Measurements from ENCODE around the gene BLNK.

Gene BLNK

DNA sequence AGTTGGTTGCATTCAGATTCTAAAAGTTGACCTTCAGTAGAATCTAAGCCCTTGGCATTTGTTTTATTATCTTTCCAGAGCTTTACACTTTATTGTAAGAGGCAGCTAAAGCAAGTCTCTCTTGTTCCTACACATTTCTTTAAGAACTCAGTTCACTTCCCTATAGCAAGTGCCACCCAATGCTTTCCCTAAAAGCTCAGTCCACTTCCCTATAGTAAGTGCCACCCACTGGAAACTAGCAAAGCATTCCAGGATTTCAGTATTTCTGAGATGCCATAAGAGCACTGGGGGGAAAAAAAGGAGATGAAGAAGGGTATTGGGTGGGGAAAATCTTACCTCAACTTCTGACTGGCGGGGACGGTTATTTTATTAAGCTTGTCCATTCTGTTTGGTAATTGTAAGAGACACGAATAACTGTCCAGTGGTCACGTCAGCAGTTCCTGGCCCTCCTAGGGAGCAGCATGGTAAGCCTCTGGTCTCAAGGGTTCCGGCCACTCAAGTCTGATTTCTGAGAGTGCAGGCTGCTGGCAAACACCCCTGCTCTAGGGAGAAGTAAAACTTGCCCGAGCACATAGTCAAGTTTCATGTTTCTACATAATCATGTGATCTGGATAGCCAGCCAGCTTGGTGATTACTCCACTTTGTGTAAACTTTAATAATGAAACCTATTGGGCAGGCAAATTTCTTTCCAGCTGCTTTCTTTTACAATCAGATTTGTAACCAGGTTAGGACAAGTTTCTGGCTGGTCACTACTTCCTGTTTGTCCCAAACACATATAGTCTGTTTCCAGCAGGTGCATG lies at the start of gene BLNK:
Gene BLNK, minus strand, starts transcription at position 554 of the 800 bp plus-strand sequence. Its CDS starts 171 bp downstream, at position 383.
- Histone ChIP-seq H3K4me3 (ENCODE audit: insufficient read length, low read depth) (no peak within 1 kb of the TSS), H3K9ac (ENCODE audit: insufficient read length, low read depth) (no peak within 1 kb of the TSS), H3K27me3 (ENCODE audit: insufficient read depth, insufficient read length) (no peaks in the 10 kb centered on the region), H3K36me3 (ENCODE audit: insufficient read depth, insufficient read length, low read length) (no peaks in the 10 kb centered on the region), H3K9me3 (ENCODE audit: insufficient read depth, low read length) (no peaks in the 10 kb centered on the region), H3K4me1 (ENCODE audit: insufficient read depth, insufficient read length) (no peaks in the 10 kb centered on the region)
- no peak for TF ChIP-seq SUZ12 (IDR thresholded peaks at IDR 0.05; ENCODE audit: extremely low read depth, insufficient read depth, insufficient read length)
- no peak for TF ChIP-seq ZNF274 (IDR thresholded peaks at IDR 0.05; ENCODE audit: low read depth, low read length)
- no peak for TF ChIP-seq YY1 (IDR thresholded peaks at IDR 0.05; ENCODE audit: insufficient read depth, insufficient read length)
- no peak for DNase-seq (ENCODE audit: low read depth, low spot score)

DNA sequence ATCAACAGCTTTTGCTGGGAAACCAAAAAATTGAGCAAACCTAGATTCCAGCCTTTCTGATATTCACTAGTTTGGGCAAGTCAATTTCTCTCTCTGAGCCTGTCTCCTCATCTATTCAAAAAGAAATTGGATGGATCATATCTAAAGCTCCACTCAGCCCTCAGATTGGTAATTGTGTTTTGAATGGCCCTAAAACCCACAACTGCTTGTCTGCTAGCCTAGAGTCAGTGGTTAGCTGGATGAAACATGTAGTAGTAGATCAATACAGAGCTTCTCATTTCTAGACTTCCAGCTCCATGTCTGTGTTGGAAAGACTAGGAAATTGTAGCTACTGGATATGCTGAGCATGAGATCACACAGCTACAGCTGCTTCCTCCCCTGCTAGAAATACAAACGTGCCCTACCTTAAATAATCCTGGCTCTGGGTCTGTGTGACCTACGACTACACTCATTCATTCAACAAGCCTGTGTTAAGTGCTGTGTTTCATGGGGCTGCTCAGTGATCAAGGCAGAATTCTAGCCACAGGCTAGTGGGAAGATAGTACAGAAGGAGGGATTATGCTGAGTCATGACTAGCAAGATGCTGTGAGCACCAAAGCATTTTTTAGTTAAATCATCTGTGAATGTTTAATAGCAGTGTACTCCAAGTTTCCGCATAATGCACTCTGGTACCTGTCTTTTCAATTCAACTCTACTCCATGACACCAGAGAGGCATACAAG lies 48.5 kb upstream of the BLNK start:
- H3K4me1 ChIP-seq (ENCODE audit: insufficient read depth, insufficient read length): no peaks in the 10 kb centered on the region
- H3K4me3 ChIP-seq (ENCODE audit: insufficient read length, low read depth): no peak overlapping the region

DNA sequence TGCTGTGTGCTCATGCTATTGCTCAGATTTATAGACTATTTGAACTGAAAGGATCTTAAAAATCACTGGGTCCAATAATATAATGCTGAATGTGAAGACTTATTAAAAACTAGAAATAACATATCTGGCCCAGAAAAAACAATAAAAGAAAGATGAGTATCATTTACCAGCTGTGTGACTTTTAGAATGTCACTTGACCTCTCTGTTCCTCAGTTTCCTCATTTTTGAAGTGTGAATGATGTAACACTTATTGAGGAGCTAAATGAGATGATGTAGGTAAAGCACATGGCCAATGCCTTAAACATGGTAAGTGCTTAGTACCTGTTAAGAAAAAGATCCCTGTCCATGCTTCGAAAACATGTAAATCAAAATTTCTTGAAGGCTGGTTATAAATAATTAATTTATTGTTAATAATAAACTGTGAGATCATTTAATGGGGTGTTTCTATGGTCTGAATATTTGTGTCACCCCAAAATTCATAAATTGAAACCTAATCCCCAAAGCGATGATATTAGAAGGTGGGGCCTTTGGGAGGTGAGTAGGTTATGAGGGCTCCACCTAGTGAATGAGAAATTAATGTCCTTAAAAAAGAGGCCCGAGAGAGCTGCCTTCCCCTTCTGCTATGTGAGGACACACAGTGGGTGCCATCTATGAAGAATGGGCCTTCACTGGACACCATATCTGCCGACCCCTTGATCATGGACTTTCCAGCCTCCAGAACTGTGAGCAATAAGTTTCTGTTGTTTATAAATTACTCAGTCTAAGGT lies 45.9 kb upstream of the BLNK start:
- Histone ChIP-seq H3K27me3 (ENCODE audit: insufficient read depth, insufficient read length) (no peaks in the 10 kb centered on the region), H3K4me1 (ENCODE audit: insufficient read depth, insufficient read length) (no peaks in the 10 kb centered on the region), H3K9me3 (ENCODE audit: insufficient read depth, low read length) (0 out of 2 replicates have a peak, but pooled peaks cover 4% of the 10 kb centered on the region), H3K36me3 (ENCODE audit: insufficient read depth, insufficient read length, low read length) (no peaks in the 10 kb centered on the region), H3K9ac (ENCODE audit: insufficient read length, low read depth) (no peak overlapping the region), H3K4me3 (ENCODE audit: insufficient read length, low read depth) (no peak overlapping the region)
- no peak for DNase-seq (ENCODE audit: low read depth, low spot score)
- no peak for TF ChIP-seq ZNF274 (IDR thresholded peaks at IDR 0.05; ENCODE audit: low read depth, low read length)
- TF ChIP-seq SUZ12 (IDR thresholded peaks at IDR 0.05; ENCODE audit: extremely low read depth, insufficient read depth, insufficient read length): no peak
- TF ChIP-seq YY1 (IDR thresholded peaks at IDR 0.05; ENCODE audit: insufficient read depth, insufficient read length): no peak

More for the DNA sequence above, 48.5 kb upstream of the BLNK start:
- no peaks in the 10 kb centered on the region for H3K27me3 ChIP-seq (ENCODE audit: insufficient read depth, insufficient read length)
- no peak for DNase-seq (ENCODE audit: low read depth, low spot score)
- H3K9me3 ChIP-seq (ENCODE audit: insufficient read depth, low read length): 0 out of 2 replicates have a peak, but pooled peaks cover 4% of the 10 kb centered on the region
- no peaks in the 10 kb centered on the region for H3K36me3 ChIP-seq (ENCODE audit: insufficient read depth, insufficient read length, low read length)
- TF ChIP-seq SUZ12 (IDR thresholded peaks at IDR 0.05; ENCODE audit: extremely low read depth, insufficient read depth, insufficient read length) (no peak), ZNF274 (IDR thresholded peaks at IDR 0.05; ENCODE audit: low read depth, low read length) (no peak), YY1 (IDR thresholded peaks at IDR 0.05; ENCODE audit: insufficient read depth, insufficient read length) (no peak)
- H3K9ac ChIP-seq (ENCODE audit: insufficient read length, low read depth): no peak overlapping the region

GRCh38 chr10:96313344-96313743 lies 42.0 kb upstream of the BLNK start:
- no peak for TF ChIP-seq ZNF274 (IDR thresholded peaks at IDR 0.05; ENCODE audit: low read depth, low read length)
- no peak for TF ChIP-seq YY1 (IDR thresholded peaks at IDR 0.05; ENCODE audit: insufficient read depth, insufficient read length)
- no peak for TF ChIP-seq SUZ12 (IDR thresholded peaks at IDR 0.05; ENCODE audit: extremely low read depth, insufficient read depth, insufficient read length)
- no peak overlapping the region for H3K9ac ChIP-seq (ENCODE audit: insufficient read length, low read depth)
- peaks cover under 1% of the 10 kb centered on the region for H3K4me1 ChIP-seq (ENCODE audit: insufficient read depth, insufficient read length)
- H3K4me3 ChIP-seq (ENCODE audit: insufficient read length, low read depth): no peak overlapping the region
- DNase-seq (ENCODE audit: low read depth, low spot score): no peak
- no peaks in the 10 kb centered on the region for H3K36me3 ChIP-seq (ENCODE audit: insufficient read depth, insufficient read length, low read length)
- H3K27me3 ChIP-seq (ENCODE audit: insufficient read depth, insufficient read length): no peaks in the 10 kb centered on the region
- no peaks in the 10 kb centered on the region for H3K9me3 ChIP-seq (ENCODE audit: insufficient read depth, low read length)

DNA sequence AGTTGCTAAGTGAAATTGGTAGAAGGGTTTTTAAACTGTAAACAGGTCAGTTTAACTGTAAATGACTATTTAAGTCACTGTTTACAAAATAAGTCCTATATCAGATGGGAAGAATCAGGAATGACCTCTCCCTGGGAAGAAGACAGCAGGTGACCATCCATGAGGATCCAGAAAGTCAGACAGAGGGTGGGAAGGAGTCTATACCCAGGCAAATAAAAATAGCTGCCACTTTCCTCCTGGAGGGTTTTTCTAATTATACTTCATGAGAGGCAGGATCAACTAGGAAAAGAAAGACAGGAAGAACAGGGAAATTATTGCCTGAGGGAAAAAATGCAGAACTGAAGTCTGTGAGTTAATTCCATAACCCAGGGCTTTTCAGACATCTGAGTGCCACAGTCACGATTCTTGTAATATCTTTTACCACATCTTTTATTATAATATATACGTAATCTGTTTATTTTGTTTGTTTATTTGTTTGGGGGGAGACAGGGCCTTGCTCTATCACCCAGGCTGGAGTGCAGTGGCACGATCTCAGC lies 39.9 kb upstream of the BLNK start:
- peaks cover 5% of the 10 kb centered on the region for H3K4me1 ChIP-seq (ENCODE audit: insufficient read depth, insufficient read length)
- DNase-seq (ENCODE audit: low read depth, low spot score): no peak
- no peaks in the 10 kb centered on the region for H3K27me3 ChIP-seq (ENCODE audit: insufficient read depth, insufficient read length)
- no peak overlapping the region for H3K9ac ChIP-seq (ENCODE audit: insufficient read length, low read depth)
- H3K9me3 ChIP-seq (ENCODE audit: insufficient read depth, low read length): no peaks in the 10 kb centered on the region
- TF ChIP-seq ZNF274 (IDR thresholded peaks at IDR 0.05; ENCODE audit: low read depth, low read length) (no peak), SUZ12 (IDR thresholded peaks at IDR 0.05; ENCODE audit: extremely low read depth, insufficient read depth, insufficient read length) (no peak), YY1 (IDR thresholded peaks at IDR 0.05; ENCODE audit: insufficient read depth, insufficient read length) (no peak)
- H3K36me3 ChIP-seq (ENCODE audit: insufficient read depth, insufficient read length, low read length): no peaks in the 10 kb centered on the region
- H3K4me3 ChIP-seq (ENCODE audit: insufficient read length, low read depth): no peak overlapping the region

- Histone ChIP-seq H3K4me1 (ENCODE audit: insufficient read depth, insufficient read length) (peaks cover 5% of the 10 kb centered on the region), H3K27me3 (ENCODE audit: insufficient read depth, insufficient read length) (no peaks in the 10 kb centered on the region), H3K9ac (ENCODE audit: insufficient read length, low read depth) (peak overlapping the region; percentile 51), H3K36me3 (ENCODE audit: insufficient read depth, insufficient read length, low read length) (no peaks in the 10 kb centered on the region), H3K9me3 (ENCODE audit: insufficient read depth, low read length) (no peaks in the 10 kb centered on the region), H3K4me3 (ENCODE audit: insufficient read length, low read depth) (no peak overlapping the region)
- TF ChIP-seq YY1 (IDR thresholded peaks at IDR 0.05; ENCODE audit: insufficient read depth, insufficient read length): no peak
- TF ChIP-seq ZNF274 (IDR thresholded peaks at IDR 0.05; ENCODE audit: low read depth, low read length): no peak
- no peak for TF ChIP-seq SUZ12 (IDR thresholded peaks at IDR 0.05; ENCODE audit: extremely low read depth, insufficient read depth, insufficient read length)
- DNase-seq (ENCODE audit: low read depth, low spot score): no peak
These were observed 38.9 kb upstream of the BLNK start for GRCh38 chr10:96310321-96310669.

All from NT2/D1 (cell line).